ENCODE results near the gene FAM120B.

GRCh38 chr6:170287371-170287876, 19.1 kb upstream of the FAM120B start:
- TF ChIP-seq POLR2A (IDR thresholded peaks at IDR 0.05; ENCODE audit: low read depth, low read length) (no peak), POLR2AphosphoS5 (IDR thresholded peaks at IDR 0.05; ENCODE audit: low read depth, low read length) (no peak)

All from GM12892 (cell line).